ENCODE data around the gene TMCO4. TPM values are rescaled to one million over a fixed set of nuclear protein-coding genes. Genes with fewer than 3 reads are reported as not detected.

Gene TMCO4
- total and polyA plus RNA-seq, 2 donors (not counting 3 experiments of a cell fraction or from before 2014, with no cell fraction given): 7.6 to 10.3 TPM

DNA sequence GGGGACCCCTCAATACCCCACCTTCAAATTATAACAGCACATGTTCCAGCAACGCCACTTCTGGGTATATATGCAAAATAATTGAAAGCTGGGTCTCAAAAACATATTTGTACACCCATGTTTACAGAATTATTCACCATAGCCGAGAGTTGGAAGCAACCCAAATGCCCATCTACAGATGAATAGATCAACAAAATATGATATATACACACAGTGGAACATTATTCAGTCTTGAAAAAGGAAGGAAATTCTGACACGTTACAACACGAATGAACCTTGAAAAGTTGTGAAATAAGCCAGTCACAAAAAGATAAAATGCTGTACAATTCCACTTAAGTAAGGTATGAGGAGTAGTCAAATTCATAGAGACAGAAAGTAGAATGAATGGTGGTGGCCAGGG lies 5.1 kb downstream of the TMCO4 start:
- Histone ChIP-seq H3K9ac (replicated peaks; ENCODE audit: extremely low read depth, insufficient read depth, low read length) (no peak overlapping the region), H3K4me3 (replicated peaks in 1 of 3; ENCODE audit: insufficient read depth in 1 of 3, low read depth in 1 of 3, low read length in 3 of 3) (no peak overlapping the region), H3K9me1 (replicated peaks; ENCODE audit: control insufficient read depth, extremely low read depth, insufficient read depth, low read length) (no peaks in the 10 kb centered on the region), H3K9me3 (replicated peaks; ENCODE audit: control insufficient read depth, insufficient read depth, low read length) (no peaks in the 10 kb centered on the region), H4K20me1 (replicated peaks; ENCODE audit: control insufficient read depth, extremely low read depth, insufficient read depth, low read length) (no peaks in the 10 kb centered on the region), H3K36me3 (ENCODE audit: control insufficient read depth in 2 of 2, extremely low read depth in 1 of 2, insufficient read depth in 2 of 2, low read length in 2 of 2) (no peaks in the 10 kb centered on the region), H3K4me2 (ENCODE audit: insufficient read depth, low read length) (no peak overlapping the region), H2AFZ (ENCODE audit: low read depth, low read length) (no peak overlapping the region), H3K79me2 (ENCODE audit: control insufficient read depth, insufficient read depth, low read length) (no peaks in the 10 kb centered on the region), H3K27me3 (ENCODE audit: control insufficient read depth in 2 of 2, insufficient read depth in 2 of 2, low read length in 2 of 2) (no peaks in the 10 kb centered on the region), H3K4me1 (ENCODE audit: control insufficient read depth, extremely low read depth, insufficient read depth, low read length) (peaks cover 6% of the 10 kb centered on the region), H3K27ac (ENCODE audit: insufficient read depth, low read depth, low read length) (no peak overlapping the region)
- ChIA-PET POLR2A (no interaction called here), CTCF (interaction anchor here (1.6 kb wide), 1 partner anchor 29 kb away, joined by 5 read pairs; no protein-coding TSS in a partner anchor)
- no peak for FAIRE-seq
- no peak for TF ChIP-seq FOS (IDR thresholded peaks at IDR 0.05; ENCODE audit: borderline replicate concordance, insufficient read depth, low read length)
- no peak for TF ChIP-seq POLR2A (IDR thresholded peaks at IDR 0.05; ENCODE audit: low read depth, low read length)
- no peak for TF ChIP-seq POLR2AphosphoS5 (IDR thresholded peaks at IDR 0.05; ENCODE audit: insufficient read depth, low read depth, low read length)
- TF ChIP-seq, protein P1, sequence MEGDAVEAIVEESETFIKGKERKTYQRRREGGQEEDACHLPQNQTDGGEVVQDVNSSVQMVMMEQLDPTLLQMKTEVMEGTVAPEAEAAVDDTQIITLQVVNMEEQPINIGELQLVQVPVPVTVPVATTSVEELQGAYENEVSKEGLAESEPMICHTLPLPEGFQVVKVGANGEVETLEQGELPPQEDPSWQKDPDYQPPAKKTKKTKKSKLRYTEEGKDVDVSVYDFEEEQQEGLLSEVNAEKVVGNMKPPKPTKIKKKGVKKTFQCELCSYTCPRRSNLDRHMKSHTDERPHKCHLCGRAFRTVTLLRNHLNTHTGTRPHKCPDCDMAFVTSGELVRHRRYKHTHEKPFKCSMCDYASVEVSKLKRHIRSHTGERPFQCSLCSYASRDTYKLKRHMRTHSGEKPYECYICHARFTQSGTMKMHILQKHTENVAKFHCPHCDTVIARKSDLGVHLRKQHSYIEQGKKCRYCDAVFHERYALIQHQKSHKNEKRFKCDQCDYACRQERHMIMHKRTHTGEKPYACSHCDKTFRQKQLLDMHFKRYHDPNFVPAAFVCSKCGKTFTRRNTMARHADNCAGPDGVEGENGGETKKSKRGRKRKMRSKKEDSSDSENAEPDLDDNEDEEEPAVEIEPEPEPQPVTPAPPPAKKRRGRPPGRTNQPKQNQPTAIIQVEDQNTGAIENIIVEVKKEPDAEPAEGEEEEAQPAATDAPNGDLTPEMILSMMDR (IDR thresholded peaks at IDR 0.05; ENCODE audit: extremely low read depth in 1 of 2, insufficient read depth in 1 of 2, low read depth in 1 of 2, low read length in 2 of 2): no peak
- no peak for TF ChIP-seq GATA2 (IDR thresholded peaks at IDR 0.05; ENCODE audit: insufficient read depth, insufficient read length, low read depth, low read length)
- TF ChIP-seq EZH2 (IDR thresholded peaks at IDR 0.05; ENCODE audit: borderline replicate concordance, low read depth, low read length, severe bottlenecking): no peak
- TF ChIP-seq MYC (IDR thresholded peaks at IDR 0.05; ENCODE audit: low read depth, low read length): no peak
- TF ChIP-seq JUN (IDR thresholded peaks at IDR 0.05; ENCODE audit: borderline replicate concordance, insufficient read depth, insufficient read length, low read depth): no peak
- TF ChIP-seq, protein P2, sequence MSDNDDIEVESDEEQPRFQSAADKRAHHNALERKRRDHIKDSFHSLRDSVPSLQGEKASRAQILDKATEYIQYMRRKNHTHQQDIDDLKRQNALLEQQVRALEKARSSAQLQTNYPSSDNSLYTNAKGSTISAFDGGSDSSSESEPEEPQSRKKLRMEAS (IDR thresholded peaks at IDR 0.05; ENCODE audit: insufficient read depth, insufficient read length): no peak
- DNase-seq (ENCODE audit: low read depth, low spot score): no peak
- no TSS peak for BruUV-seq (replicated peaks)
- intact Hi-C loops (cut with micrococcal nuclease) (no loop called here), dilution Hi-C loops (cut with MboI; ENCODE audit: extremely low pct_ligation_motif_present, low sequenced_read_pairs) (no loop called here)
